Activated T-cell treated with anti-CD3 and anti-CD28 coated beads for 48 hours (primary cell): Measurements from ENCODE around the gene DNAJC4.
A peak's percentile ranks its signal among the peaks of the same experiment; 100 is the strongest.

ENCODE experiments used
- DNase-seq: peaks from one replicate; pipeline ENCODE4 v3.0.0-alpha.2; 2020; ENCODE audit warnings: low read depth

DNAJC4 gene

DNA sequence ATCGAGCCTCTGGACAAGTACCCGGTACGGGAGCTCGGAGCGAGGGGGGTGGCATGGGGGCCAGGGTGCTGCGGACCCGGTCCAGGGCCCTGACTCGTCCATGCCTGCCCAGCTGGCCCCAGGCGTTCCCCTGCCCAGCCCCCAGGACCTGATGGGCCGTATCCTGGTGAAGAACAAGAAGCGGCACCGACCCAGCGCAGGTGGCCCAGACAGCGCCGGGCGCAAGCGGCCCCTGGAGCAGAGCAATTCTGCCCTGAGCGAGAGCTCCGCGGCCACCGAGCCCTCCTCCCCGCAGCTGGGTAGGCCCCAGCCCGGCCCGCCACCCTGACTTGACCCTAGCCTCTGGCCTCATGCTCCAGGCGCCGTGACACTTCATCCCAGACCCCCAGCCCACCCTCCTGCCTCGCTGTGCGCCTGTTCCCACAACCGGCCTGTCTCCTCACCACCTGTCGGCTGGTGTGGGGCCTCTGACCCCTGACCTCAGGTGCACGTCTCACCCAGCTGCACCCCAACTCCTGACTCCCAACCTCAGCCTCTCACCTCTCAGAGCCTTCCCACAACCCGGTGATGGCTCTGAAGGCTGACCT is 28.7 kb downstream of the DNAJC4 start:
- DNase-seq, result no peak

DNA sequence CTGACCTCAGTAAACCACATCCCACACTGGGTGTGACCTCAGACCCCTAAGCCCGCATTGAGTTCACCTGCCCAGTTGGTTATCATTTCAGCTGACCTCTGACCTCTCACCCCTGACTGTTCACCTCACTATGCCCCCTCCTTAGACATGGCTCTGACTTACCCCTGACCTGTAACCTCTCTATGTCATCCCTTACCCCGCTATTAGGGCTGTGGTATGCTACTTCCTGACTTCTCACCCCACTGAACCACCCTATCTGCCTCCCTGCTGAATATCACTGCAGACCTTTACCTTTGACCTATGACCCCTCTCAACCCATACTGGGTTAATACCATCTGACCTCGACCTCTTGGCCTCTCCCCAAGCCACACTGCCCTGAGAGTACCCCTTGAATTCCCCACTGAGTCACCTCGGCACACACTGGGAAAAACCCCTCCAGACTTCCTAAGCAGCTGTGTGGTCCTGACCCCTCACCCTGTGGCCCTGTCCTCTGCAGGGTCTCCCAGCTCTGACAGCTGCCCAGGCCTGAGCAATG is 29.3 kb downstream of the DNAJC4 start:
- no peak for DNase-seq

- DNase-seq, result no peak
Observed at GRCh38 chr11:64260147-64260708, 29.9 kb downstream of the DNAJC4 start.

- no peak for DNase-seq
Observed at GRCh38 chr11:64261556-64262080, 31.3 kb downstream of the DNAJC4 start.

- DNase-seq, result no peak
Observed at GRCh38 chr11:64262271-64263002, 32.1 kb downstream of the DNAJC4 start.

GRCh38 chr11:64263021-64263946 is 32.9 kb downstream of the DNAJC4 start:
- DNase-seq, result no peak

GRCh38 chr11:64263947-64264317 is 33.6 kb downstream of the DNAJC4 start:
- no peak for DNase-seq

GRCh38 chr11:64264371-64264852 is 34.1 kb downstream of the DNAJC4 start:
- DNase-seq, result no peak

- no peak for DNase-seq
Observed at GRCh38 chr11:64265176-64266160, 35.1 kb downstream of the DNAJC4 start.

- no peak for DNase-seq
Observed at GRCh38 chr11:64266339-64266738, 36.0 kb downstream of the DNAJC4 start.

GRCh38 chr11:64267207-64267945 is 37.0 kb downstream of the DNAJC4 start:
- no peak for DNase-seq

DNA sequence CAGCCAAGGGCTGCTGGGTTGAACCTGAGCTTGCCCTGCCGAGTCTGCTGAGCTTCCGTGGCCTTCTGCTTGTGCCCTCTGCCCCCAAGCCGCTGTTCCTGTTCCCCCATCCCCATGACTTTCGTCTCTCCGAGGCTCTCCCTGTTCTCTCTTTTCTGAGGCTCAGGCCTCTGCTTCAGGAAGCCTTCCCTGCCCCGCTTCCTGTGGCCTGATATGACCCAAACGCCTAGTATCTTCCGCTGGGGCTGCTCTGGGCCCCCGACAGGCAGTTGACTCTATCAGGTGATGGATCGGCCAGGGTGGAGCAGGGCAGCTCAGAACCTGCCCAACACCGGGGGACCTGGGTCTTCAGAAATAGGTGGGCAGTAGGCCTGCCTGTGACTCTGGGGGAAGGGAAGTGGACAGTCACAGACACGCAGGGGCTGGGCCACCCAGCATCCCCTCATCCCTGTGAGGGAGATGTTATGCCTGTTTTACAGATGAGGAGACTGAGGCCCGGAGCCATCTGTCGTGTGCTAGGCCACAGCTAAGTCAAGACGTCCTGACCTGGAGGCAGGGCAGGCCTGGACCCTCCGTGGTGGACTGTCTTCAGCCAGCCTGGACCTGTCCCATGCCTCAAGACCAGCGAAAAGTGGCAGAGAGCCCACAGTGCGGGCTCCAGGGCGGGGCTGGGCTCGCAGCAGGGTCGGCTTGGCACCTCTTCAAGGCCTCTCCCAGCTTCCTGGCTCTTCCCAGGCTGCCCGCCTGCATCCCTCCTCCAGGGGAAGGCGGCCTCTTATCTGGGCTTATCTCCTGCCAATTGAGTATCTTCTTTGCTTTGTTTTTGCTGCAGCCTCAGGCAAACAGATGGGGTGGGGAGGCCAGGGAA is 37.9 kb downstream of the DNAJC4 start:
- DNase-seq, result no peak

DNA sequence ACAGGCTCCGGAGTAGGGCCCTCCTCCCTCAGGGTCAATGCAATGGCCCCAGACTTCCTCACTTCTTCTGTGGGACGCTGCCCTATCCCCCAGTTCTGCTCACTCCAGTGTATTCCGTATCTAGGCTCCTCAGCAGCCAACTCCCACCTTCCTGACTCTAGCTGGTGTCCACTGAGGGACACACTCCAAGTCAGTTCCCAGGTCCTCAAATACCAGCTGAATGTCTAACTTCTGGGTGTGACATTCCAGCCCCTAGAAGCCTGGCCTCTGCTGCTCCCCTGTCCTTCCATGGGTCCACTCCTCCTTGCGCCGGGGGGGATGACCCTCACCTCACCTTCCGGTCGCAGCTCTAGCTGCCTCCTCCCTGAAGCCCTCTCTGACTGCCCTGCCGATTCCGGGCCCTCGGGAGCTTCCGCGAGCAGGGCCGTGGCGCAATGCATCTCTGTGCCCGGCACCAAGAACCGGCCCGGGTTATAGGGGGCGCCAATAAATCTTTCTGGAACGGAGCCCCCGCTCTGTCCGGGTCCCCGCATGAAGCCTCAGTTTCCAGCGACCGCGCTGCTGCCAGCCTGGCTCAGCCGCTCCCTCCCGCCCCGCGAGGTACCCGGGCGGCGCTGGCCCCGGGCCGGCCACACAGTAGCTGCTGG is 38.7 kb downstream of the DNAJC4 start:
- DNase-seq, result peak; percentile 53

DNA sequence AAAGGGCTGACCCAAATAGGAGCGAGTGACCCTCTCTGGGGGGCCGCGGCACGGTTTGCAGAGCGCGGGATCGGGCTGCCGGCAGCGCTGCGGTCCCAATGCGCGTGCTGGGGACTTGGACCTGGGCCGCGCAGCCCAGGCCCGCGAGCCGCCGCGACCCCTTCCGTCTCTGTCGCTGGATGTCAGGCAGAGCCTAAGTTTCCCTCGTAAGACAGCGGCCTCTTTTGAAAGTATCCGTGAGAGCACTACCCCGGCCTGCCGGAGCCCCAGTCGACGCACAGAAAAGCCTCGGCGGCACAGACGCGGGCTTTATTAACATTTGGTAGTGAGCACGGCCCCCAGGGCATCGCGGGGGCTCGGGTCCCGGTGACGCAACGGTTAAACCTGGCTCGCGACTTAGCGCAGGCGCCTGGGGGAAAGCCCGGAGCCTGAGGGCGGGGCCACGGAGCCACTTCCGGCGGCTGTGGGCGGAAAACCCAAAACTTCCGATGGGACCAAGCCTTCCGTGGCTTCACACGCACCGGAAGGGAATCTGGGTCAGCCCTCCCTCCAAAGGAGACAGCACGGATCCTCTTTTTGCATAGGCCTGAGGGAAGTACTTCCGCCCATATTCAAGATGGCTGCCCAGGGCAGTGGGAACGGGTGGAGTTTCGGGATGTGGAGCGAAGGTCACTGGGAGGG is 39.3 kb downstream of the DNAJC4 start:
- peak; percentile 98 for DNase-seq

DNA sequence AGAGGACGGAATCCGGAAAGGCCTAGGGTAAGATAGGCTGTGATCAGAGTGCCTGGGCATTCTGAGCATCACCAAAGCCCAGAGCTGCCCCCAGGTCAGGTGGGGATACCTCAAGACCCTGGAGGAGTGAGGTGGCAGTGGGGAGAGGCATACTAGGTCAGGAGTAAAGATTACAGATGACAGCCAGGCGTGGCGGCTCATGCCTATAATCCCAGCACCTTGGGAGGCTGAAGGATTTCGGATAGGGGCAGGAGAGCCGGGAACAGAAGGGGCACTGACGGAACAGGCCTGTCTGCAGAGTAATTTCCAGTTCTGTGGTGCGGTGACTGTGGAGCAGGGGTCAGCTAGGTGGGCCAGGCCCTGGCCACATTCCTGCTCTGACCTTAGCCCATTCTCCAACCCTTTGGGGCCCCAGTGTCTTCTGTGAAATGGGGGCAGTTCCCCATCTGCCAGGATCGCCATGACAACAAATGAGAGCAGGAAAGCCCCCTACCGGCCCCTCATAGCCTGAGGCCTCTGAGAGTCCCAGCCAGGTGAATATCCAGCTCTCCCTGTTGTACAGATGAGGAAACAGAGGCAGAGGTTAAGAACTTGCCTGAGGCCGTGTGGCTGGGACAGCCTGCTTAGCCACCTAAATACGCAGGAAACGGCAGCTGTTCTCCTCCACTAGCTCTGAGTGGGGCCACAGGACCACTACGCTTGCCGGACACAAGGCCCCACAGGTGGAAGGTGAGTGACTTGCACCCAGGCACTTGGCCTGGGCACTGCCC is 44.9 kb downstream of the DNAJC4 start:
- no peak for DNase-seq

- no peak for DNase-seq
Observed at GRCh38 chr11:64275841-64276240, 45.5 kb downstream of the DNAJC4 start.
